ENCODE measurements around the gene CLPTM1L.
"Not testable (repeated sequence)": the region's sequence is repeated elsewhere in the genome, so short reads cannot be mapped to it uniquely, and the experiment has no call there.

CLPTM1L gene

GRCh38 chr5:1285141-1285540, 59.8 kb downstream of the CLPTM1L start:
- H3K9me3 ChIP-seq (ENCODE audit: control insufficient read depth, insufficient read depth, low read length), result no peaks in the 10 kb centered on the region
- no peaks in the 10 kb centered on the region for H3K4me1 ChIP-seq (ENCODE audit: control insufficient read depth, insufficient read depth, low read length)
- peaks cover 17% of the 10 kb centered on the region for H3K36me3 ChIP-seq (ENCODE audit: control insufficient read depth, insufficient read depth, low read length)
- H3K4me3 ChIP-seq (ENCODE audit: low read depth, low read length), result no peak overlapping the region
- no peak overlapping the region for H3K9ac ChIP-seq (ENCODE audit: low read depth, low read length)
- H3K27me3 ChIP-seq (ENCODE audit: control insufficient read depth, insufficient read depth, low read length), result no peaks in the 10 kb centered on the region

- not testable (repeated sequence) for H3K27me3 ChIP-seq (ENCODE audit: control insufficient read depth, insufficient read depth, low read length); H3K4me1 ChIP-seq (ENCODE audit: control insufficient read depth, insufficient read depth, low read length); H3K9me3 ChIP-seq (ENCODE audit: control insufficient read depth, insufficient read depth, low read length); H3K9ac ChIP-seq (ENCODE audit: low read depth, low read length); H3K4me3 ChIP-seq (ENCODE audit: low read depth, low read length)
- H3K36me3 ChIP-seq (ENCODE audit: control insufficient read depth, insufficient read depth, low read length), result peaks cover 20% of the 10 kb centered on the region
These were observed 60.4 kb downstream of the CLPTM1L start for GRCh38 chr5:1284336-1284970.

- not testable (repeated sequence) for H3K4me1 ChIP-seq (ENCODE audit: control insufficient read depth, insufficient read depth, low read length); H3K9me3 ChIP-seq (ENCODE audit: control insufficient read depth, insufficient read depth, low read length); H3K4me3 ChIP-seq (ENCODE audit: low read depth, low read length); H3K27me3 ChIP-seq (ENCODE audit: control insufficient read depth, insufficient read depth, low read length); H3K9ac ChIP-seq (ENCODE audit: low read depth, low read length)
- peaks cover 23% of the 10 kb centered on the region for H3K36me3 ChIP-seq (ENCODE audit: control insufficient read depth, insufficient read depth, low read length)
These were observed 61.2 kb downstream of the CLPTM1L start for GRCh38 chr5:1283729-1284041.

- H3K27me3 ChIP-seq (ENCODE audit: control insufficient read depth, insufficient read depth, low read length); H3K4me1 ChIP-seq (ENCODE audit: control insufficient read depth, insufficient read depth, low read length); H3K4me3 ChIP-seq (ENCODE audit: low read depth, low read length); H3K9ac ChIP-seq (ENCODE audit: low read depth, low read length); H3K9me3 ChIP-seq (ENCODE audit: control insufficient read depth, insufficient read depth, low read length): not testable (repeated sequence)
- H3K36me3 ChIP-seq (ENCODE audit: control insufficient read depth, insufficient read depth, low read length), result peaks cover 25% of the 10 kb centered on the region
These were observed 61.7 kb downstream of the CLPTM1L start for GRCh38 chr5:1282993-1283728.

- Histone ChIP-seq H3K4me3 (ENCODE audit: low read depth, low read length) (no peak overlapping the region), H3K4me1 (ENCODE audit: control insufficient read depth, insufficient read depth, low read length) (no peaks in the 10 kb centered on the region), H3K36me3 (ENCODE audit: control insufficient read depth, insufficient read depth, low read length) (peaks cover 29% of the 10 kb centered on the region), H3K9ac (ENCODE audit: low read depth, low read length) (no peak overlapping the region), H3K9me3 (ENCODE audit: control insufficient read depth, insufficient read depth, low read length) (no peaks in the 10 kb centered on the region), H3K27me3 (ENCODE audit: control insufficient read depth, insufficient read depth, low read length) (no peaks in the 10 kb centered on the region)
These were observed 62.5 kb downstream of the CLPTM1L start for GRCh38 chr5:1282131-1282992.

GRCh38 chr5:1281038-1281882, 63.6 kb downstream of the CLPTM1L start:
- H3K27me3 ChIP-seq (ENCODE audit: control insufficient read depth, insufficient read depth, low read length), result no peaks in the 10 kb centered on the region
- no peaks in the 10 kb centered on the region for H3K4me1 ChIP-seq (ENCODE audit: control insufficient read depth, insufficient read depth, low read length)
- no peak overlapping the region for H3K9ac ChIP-seq (ENCODE audit: low read depth, low read length)
- no peak overlapping the region for H3K4me3 ChIP-seq (ENCODE audit: low read depth, low read length)
- no peaks in the 10 kb centered on the region for H3K9me3 ChIP-seq (ENCODE audit: control insufficient read depth, insufficient read depth, low read length)
- H3K36me3 ChIP-seq (ENCODE audit: control insufficient read depth, insufficient read depth, low read length), result peaks cover 29% of the 10 kb centered on the region

- Histone ChIP-seq H3K36me3 (ENCODE audit: control insufficient read depth, insufficient read depth, low read length) (peaks cover 27% of the 10 kb centered on the region), H3K4me3 (ENCODE audit: low read depth, low read length) (no peak overlapping the region), H3K27me3 (ENCODE audit: control insufficient read depth, insufficient read depth, low read length) (no peaks in the 10 kb centered on the region), H3K9ac (ENCODE audit: low read depth, low read length) (no peak overlapping the region), H3K9me3 (ENCODE audit: control insufficient read depth, insufficient read depth, low read length) (no peaks in the 10 kb centered on the region), H3K4me1 (ENCODE audit: control insufficient read depth, insufficient read depth, low read length) (no peaks in the 10 kb centered on the region)
These were observed 64.5 kb downstream of the CLPTM1L start for GRCh38 chr5:1280177-1281037.

- peaks cover 27% of the 10 kb centered on the region for H3K36me3 ChIP-seq (ENCODE audit: control insufficient read depth, insufficient read depth, low read length)
- H3K9me3 ChIP-seq (ENCODE audit: control insufficient read depth, insufficient read depth, low read length), result no peaks in the 10 kb centered on the region
- H3K9ac ChIP-seq (ENCODE audit: low read depth, low read length), result no peak overlapping the region
- H3K4me1 ChIP-seq (ENCODE audit: control insufficient read depth, insufficient read depth, low read length), result no peaks in the 10 kb centered on the region
- no peak overlapping the region for H3K4me3 ChIP-seq (ENCODE audit: low read depth, low read length)
- no peaks in the 10 kb centered on the region for H3K27me3 ChIP-seq (ENCODE audit: control insufficient read depth, insufficient read depth, low read length)
These were observed 65.3 kb downstream of the CLPTM1L start for GRCh38 chr5:1279443-1280151.

GRCh38 chr5:1278656-1279442, 66.0 kb downstream of the CLPTM1L start:
- no peaks in the 10 kb centered on the region for H3K4me1 ChIP-seq (ENCODE audit: control insufficient read depth, insufficient read depth, low read length)
- H3K36me3 ChIP-seq (ENCODE audit: control insufficient read depth, insufficient read depth, low read length), result peaks cover 27% of the 10 kb centered on the region
- H3K4me3 ChIP-seq (ENCODE audit: low read depth, low read length), result no peak overlapping the region
- H3K9ac ChIP-seq (ENCODE audit: low read depth, low read length), result no peak overlapping the region
- no peaks in the 10 kb centered on the region for H3K9me3 ChIP-seq (ENCODE audit: control insufficient read depth, insufficient read depth, low read length)
- no peaks in the 10 kb centered on the region for H3K27me3 ChIP-seq (ENCODE audit: control insufficient read depth, insufficient read depth, low read length)

- no peaks in the 10 kb centered on the region for H3K27me3 ChIP-seq (ENCODE audit: control insufficient read depth, insufficient read depth, low read length)
- no peaks in the 10 kb centered on the region for H3K4me1 ChIP-seq (ENCODE audit: control insufficient read depth, insufficient read depth, low read length)
- H3K4me3 ChIP-seq (ENCODE audit: low read depth, low read length), result no peak overlapping the region
- H3K36me3 ChIP-seq (ENCODE audit: control insufficient read depth, insufficient read depth, low read length), result peaks cover 27% of the 10 kb centered on the region
- H3K9me3 ChIP-seq (ENCODE audit: control insufficient read depth, insufficient read depth, low read length), result no peaks in the 10 kb centered on the region
- no peak overlapping the region for H3K9ac ChIP-seq (ENCODE audit: low read depth, low read length)
These were observed 66.7 kb downstream of the CLPTM1L start for GRCh38 chr5:1278216-1278615.
